SJCRH30 (cell line): ENCODE measurements around the gene LRP1B. TPM values are rescaled to one million over a fixed set of nuclear protein-coding genes. Genes with fewer than 3 reads are reported as not detected.

Experiments used
- DNase-seq, 2 experiments: peaks; one replicate each; pipeline ENCODE4 v3.0.0-alpha.2; 2015 to 2020
- H3K27ac ChIP-seq: fragments of 250-450 bp; sonication (Bioruptor Pico); 2 replicates; pipeline ENCODE4 v1.5.1; 2020; ENCODE audit warnings: mild to moderate bottlenecking, moderate library complexity
- H3K27me3 ChIP-seq: fragments of 250-450 bp; sonication (Bioruptor Pico); 2 replicates; pipeline ENCODE4 v1.5.1; 2020; ENCODE audit warnings: mild to moderate bottlenecking, moderate library complexity
- H3K36me3 ChIP-seq: fragments of 250-450 bp; sonication (Bioruptor Pico); 2 replicates; pipeline ENCODE4 v1.5.1; 2020; ENCODE audit warnings: mild to moderate bottlenecking, moderate library complexity
- H3K4me1 ChIP-seq: fragments of 250-450 bp; sonication (Bioruptor Pico); 2 replicates; pipeline ENCODE4 v1.5.1; 2020; ENCODE audit warnings: mild to moderate bottlenecking, moderate library complexity
- H3K4me3 ChIP-seq: fragments of 250-450 bp; sonication (Bioruptor Pico); 2 replicates; pipeline ENCODE4 v1.5.1; 2020; ENCODE audit warnings: mild to moderate bottlenecking, moderate library complexity
- H3K9me3 ChIP-seq: fragments of 250-450 bp; sonication (Bioruptor Pico); replicated peaks from 2 replicates; pipeline ENCODE4 v1.5.1; 2020; ENCODE audit warnings: mild to moderate bottlenecking, moderate library complexity
- total RNA-seq: library from RNA; depleted of rRNA; stranded (reverse); fragments of >200 nt; shearing (Covaris generic); gene quantifications from 2 replicates; pipeline ENCODE4 v1.2.3, GENCODE V29; 2014

LRP1B gene
- total RNA-seq, 1 experiment from 2014 or later, result 7.5 TPM

DNA sequence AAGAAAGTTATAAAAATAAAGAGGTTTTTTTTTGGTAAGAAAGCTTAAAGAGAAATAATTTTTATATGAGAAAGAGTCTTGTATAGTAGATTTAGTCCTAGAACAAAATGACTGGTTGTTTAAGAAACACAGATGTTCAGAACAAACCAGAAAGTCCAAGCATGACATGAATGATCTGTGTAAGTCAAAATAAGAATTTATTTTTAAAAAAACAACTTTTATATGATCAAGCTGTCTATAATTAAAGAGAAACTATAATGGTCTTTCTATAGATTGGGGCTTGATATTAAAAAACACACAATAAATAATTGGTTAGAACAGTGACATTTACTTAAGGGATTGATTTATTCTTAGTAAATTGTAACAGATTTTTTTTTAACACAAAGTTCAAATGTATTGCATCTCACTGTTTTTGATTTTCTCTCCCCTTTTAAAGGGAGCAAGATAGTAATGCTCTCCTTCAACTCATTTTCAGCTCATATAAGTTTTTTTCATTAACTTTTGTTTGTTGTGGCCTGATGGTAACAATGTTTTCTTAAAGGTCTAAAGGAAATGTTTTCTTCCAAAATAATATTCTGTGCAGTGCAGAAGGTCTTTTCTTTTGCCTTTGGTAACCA lies 1256.8 kb downstream of the LRP1B start:
- Histone ChIP-seq H3K36me3 (no peaks in the 10 kb centered on the region; the same call in 1 of the 2 replicates), H3K27me3 (no peaks in the 10 kb centered on the region), H3K9me3 (peaks cover 15% of the 10 kb centered on the region; the same call in 1 of the 2 replicates), H3K4me1 (no peaks in the 10 kb centered on the region), H3K4me3 (no peak overlapping the region), H3K27ac (no peak overlapping the region)
- no peak for DNase-seq

DNA sequence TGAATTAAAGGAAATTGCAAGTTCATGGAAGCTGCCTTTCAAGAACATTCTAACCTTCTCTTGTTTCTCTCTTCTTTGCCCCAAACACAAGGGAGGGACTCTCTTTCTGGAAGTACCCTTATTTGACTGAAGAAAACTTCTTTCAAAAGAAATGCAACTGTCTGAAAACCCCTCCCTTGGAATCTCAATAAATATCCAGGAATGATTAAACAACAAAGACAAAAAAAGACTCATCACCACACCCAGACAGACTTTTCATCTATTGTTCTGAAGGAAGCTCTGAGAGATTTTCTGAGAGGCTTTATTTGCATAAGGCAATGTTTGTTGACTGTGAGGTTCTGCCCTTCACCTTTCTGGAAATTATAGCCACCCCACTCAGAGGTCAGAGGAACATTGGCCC lies 1260.9 kb downstream of the LRP1B start:
- Histone ChIP-seq H3K27me3 (no peaks in the 10 kb centered on the region), H3K9me3 (peaks cover 5% of the 10 kb centered on the region; the same call in 1 of the 2 replicates), H3K4me1 (no peaks in the 10 kb centered on the region), H3K27ac (no peak overlapping the region), H3K36me3 (no peaks in the 10 kb centered on the region), H3K4me3 (no peak overlapping the region)
- DNase-seq, result no peak

DNA sequence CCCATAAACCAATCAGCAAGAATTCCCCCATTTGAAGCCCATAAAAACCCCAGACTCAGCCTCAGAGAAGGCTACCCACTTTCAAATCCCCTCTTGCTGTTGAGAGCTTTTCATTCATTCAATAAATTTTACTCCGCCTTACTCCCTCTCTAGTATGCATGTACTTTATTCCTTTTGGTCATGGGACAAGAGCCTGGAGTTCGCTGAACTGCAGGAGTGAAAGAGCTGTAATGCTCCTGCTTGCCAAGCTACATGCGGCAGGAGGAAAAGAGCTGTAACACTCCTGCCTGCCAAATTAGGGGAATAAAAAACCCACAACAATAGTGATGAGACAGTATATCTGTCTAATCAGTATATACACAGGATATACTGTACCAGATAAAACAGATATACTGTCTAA lies 1261.7 kb downstream of the LRP1B start:
- DNase-seq, result no peak
- no peak overlapping the region for H3K27ac ChIP-seq
- no peak overlapping the region for H3K4me3 ChIP-seq
- H3K9me3 ChIP-seq, result peaks cover 5% of the 10 kb centered on the region; the same call in 1 of the 2 replicates
- H3K36me3 ChIP-seq, result no peaks in the 10 kb centered on the region
- H3K4me1 ChIP-seq, result no peaks in the 10 kb centered on the region
- H3K27me3 ChIP-seq, result no peaks in the 10 kb centered on the region

DNA sequence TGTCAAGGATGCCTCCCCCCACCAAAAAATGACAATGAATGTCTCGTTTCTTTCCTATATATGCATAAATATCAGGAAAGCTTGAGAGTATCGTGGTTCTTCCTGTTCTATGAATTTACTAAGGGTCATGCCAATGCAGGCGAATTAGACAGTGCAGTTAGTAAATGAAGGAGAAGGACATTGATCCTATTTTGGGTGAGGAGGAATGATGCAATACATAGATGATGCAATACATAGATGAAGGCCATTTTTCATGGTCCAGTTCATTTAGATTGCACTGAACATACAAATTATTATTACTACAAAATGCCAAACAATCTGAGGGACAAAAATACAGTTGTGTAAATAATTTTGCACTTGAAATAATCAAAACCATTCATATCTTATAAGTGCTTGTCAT lies 1265.0 kb downstream of the LRP1B start:
- no peak for DNase-seq
- H3K27ac ChIP-seq, result no peak overlapping the region
- no peaks in the 10 kb centered on the region for H3K4me1 ChIP-seq
- H3K9me3 ChIP-seq, result no peaks in the 10 kb centered on the region
- no peaks in the 10 kb centered on the region for H3K36me3 ChIP-seq
- no peak overlapping the region for H3K4me3 ChIP-seq
- no peaks in the 10 kb centered on the region for H3K27me3 ChIP-seq

DNA sequence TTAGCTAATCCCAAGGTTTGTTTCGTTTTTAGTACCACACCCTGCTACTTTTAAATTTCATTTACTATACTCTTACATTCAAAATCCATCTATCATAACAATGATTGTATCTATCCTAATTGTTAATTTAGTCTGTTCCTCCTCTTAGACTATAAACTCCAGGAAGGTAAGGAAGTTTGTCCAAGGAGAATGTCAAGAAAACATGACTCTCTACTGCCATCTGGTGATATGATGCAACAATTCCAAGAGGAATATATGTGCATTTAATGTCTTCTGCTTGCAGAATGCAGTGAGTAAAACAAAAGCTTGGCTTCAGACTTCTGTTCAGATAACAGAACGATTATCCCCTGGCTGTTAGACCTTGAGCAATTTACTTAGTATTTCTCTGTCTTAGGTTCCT lies 1267.1 kb downstream of the LRP1B start:
- no peak overlapping the region for H3K4me3 ChIP-seq
- no peaks in the 10 kb centered on the region for H3K4me1 ChIP-seq
- peak; percentile 11 to 82 for DNase-seq
- no peak overlapping the region for H3K27ac ChIP-seq
- H3K27me3 ChIP-seq, result no peaks in the 10 kb centered on the region
- H3K36me3 ChIP-seq, result no peaks in the 10 kb centered on the region
- no peaks in the 10 kb centered on the region for H3K9me3 ChIP-seq

DNA sequence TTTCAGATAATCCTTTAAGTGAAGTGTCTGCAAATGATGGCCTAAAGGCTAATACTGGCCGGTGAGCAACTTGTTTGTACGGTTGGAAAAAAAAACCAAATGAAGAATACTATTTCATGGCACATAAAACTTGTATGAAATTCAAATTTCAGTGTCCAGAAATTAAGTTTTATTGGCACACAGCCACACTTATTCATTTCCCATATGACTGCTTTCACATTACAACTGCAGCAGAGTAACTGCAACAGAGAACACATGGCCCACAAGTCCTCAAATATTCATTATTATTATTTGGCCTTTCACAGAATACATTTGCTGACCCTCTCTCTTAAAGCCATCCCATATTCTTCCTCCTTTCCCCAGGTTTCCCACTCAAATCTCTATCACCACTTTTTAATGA lies 1268.6 kb downstream of the LRP1B start:
- Histone ChIP-seq H3K9me3 (no peaks in the 10 kb centered on the region), H3K4me1 (no peaks in the 10 kb centered on the region), H3K36me3 (no peaks in the 10 kb centered on the region), H3K27me3 (no peaks in the 10 kb centered on the region), H3K27ac (no peak overlapping the region), H3K4me3 (no peak overlapping the region)
- DNase-seq, result no peak

DNA sequence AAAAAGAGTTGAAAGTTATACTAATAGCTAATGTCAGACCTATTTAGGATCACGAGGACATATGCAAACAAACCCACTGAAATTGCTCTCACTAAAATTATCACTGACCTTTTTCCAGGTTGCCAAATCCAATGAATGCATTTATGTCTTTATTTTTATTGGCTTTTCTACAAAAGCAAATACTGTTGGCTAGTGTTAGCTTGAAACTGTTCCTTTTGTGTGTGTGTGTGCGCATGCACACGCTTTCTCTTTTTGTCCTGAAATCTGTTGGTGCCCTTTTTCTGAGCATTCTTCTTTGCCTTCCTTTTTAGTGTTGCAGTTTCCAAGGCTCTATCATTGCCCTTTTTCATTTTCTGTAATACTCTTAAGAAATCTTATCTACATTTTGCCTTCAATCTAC lies 1269.2 kb downstream of the LRP1B start:
- Histone ChIP-seq H3K36me3 (no peaks in the 10 kb centered on the region), H3K27me3 (no peaks in the 10 kb centered on the region), H3K4me1 (no peaks in the 10 kb centered on the region), H3K4me3 (no peak overlapping the region), H3K9me3 (no peaks in the 10 kb centered on the region), H3K27ac (no peak overlapping the region)
- no peak for DNase-seq

DNA sequence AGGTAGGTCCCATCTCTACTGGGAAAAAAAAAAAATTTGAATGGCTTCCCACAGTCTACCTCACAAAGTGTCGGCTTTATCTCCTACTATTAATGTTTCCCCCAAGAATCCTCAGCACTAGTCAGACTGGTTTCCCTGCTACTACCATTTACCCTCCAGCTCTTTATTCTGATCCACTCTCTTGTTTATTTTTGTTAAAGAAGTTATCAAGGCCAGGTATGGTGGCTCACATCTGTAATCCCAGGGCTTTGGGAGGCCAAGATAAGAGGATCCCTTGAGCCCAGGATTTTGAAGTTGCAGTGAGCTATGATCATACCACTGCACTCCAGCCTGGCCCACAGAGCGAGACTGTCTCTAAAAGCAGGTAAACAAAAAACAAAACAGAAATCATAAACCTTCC lies 1275.3 kb downstream of the LRP1B start:
- H3K9me3 ChIP-seq, result no peaks in the 10 kb centered on the region
- H3K27me3 ChIP-seq, result no peaks in the 10 kb centered on the region
- no peak for DNase-seq
- H3K4me1 ChIP-seq, result no peaks in the 10 kb centered on the region
- H3K36me3 ChIP-seq, result no peaks in the 10 kb centered on the region
- no peak overlapping the region for H3K27ac ChIP-seq
- H3K4me3 ChIP-seq, result no peak overlapping the region

DNA sequence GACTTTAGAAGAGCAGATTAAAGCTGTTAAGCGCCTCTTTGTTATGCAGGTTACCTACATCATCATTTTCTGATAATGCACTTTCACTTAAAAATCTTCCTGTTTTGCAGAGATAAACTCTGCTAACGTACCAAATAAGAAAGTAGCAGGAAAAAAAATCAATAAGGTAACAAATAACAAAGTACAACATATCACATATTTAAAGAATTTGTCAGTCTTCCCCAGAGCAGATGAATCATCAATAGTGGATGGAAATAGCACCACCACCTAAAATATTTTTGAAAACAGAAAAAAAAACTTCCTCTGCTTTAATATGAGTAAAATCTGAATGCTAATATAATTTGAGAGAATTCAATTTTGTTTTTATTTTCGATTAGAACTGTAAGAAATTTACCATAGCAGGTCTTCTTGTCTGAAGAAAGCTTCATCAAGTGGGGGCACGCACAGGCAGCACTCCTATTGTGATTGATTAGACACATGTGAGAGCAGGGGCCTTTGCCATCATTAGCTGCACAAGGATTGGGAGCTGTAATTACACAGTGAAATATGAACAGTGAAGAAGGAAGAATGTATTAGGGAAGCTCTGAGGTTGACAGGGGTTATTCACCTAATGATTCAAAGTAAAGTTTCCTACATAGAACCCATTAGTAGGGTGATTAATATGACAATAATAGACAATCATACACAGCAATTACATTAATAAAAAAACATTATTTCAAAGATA lies 1279.4 kb downstream of the LRP1B start:
- Histone ChIP-seq H3K9me3 (no peaks in the 10 kb centered on the region), H3K4me1 (no peaks in the 10 kb centered on the region), H3K4me3 (no peak overlapping the region), H3K27ac (no peak overlapping the region), H3K36me3 (no peaks in the 10 kb centered on the region), H3K27me3 (no peaks in the 10 kb centered on the region)
- DNase-seq, result no peak

DNA sequence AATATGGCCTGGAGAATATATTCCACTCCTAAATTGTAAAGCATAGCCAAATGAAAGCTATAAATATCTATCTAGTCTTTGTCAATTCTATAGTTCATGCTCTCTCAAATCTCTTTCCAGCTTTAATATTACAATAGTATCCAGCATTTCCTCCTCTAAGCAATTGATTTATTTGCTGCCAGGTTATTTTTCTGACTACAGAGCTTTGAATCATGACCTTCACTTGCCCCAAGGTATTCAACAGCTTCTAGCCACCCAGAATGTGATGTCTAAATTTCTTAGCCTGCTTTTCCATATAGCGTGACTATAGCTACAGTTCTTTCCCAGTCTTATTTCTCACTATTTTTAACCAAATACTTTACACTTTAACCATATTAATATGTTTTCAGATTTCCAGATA lies 1287.6 kb downstream of the LRP1B start:
- no peaks in the 10 kb centered on the region for H3K9me3 ChIP-seq
- no peak overlapping the region for H3K4me3 ChIP-seq
- H3K27ac ChIP-seq, result no peak overlapping the region
- no peak for DNase-seq
- H3K36me3 ChIP-seq, result no peaks in the 10 kb centered on the region
- no peaks in the 10 kb centered on the region for H3K4me1 ChIP-seq
- no peaks in the 10 kb centered on the region for H3K27me3 ChIP-seq

DNA sequence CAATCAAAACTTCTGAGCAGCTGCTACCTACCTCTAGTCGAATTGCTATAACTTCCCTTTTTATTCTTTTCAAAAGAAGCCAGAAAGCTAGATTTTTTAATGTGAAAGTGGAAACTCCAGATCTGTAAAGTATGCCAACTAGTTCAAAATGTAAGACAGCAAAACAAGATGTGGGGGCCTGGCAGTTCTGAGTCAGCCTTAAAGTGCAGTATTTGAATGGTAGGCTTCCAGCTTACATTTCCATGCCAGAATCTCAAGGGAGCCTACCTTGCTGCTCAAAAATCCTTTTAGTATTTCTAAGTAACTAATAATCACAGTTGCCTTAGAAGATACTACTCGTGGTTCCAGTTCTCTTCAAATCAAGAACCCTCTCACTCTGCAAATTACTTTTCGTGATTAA lies 1288.7 kb downstream of the LRP1B start:
- Histone ChIP-seq H3K36me3 (no peaks in the 10 kb centered on the region), H3K27me3 (no peaks in the 10 kb centered on the region), H3K4me1 (no peaks in the 10 kb centered on the region), H3K4me3 (no peak overlapping the region), H3K27ac (no peak overlapping the region), H3K9me3 (no peaks in the 10 kb centered on the region)
- DNase-seq, result no peak

DNA sequence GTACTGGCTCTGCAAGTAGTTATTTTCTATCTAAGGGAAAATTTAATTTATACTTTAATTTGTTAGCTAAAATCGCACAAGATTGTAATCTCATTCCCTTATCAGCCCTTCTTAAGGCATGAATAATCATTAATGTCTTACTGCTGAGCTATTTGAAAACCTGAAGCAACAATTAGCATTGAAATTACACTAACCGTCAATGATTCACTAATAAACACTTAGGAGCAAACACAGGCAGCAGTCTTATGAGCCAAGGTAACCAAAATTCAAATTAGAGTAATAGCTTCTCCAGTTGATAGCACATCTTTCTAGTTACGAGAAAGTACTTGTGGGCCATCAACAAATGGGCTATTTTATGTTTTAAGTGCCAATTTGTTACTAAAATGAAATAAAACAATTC lies 1289.7 kb downstream of the LRP1B start:
- no peak for DNase-seq
- H3K9me3 ChIP-seq, result no peaks in the 10 kb centered on the region

DNA sequence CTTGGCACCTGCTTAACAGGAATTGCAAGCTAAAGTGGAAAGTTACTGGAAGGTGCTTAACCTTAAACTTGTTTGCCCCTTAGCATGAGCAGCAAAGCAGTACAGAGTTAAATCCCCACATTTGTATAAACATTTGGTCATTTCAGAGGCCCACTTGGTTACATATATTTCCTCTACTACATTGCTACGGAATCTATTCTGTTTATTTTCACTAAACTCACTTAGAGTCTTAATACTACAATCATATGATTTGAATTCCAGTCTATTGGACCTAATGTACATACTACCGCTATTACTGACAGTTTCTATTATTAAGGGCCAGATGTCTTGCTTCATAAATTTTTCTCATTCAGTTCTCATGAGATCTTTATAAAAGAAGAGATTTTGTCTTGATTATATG lies 1294.0 kb downstream of the LRP1B start:
- H3K36me3 ChIP-seq, result no peaks in the 10 kb centered on the region
- H3K4me3 ChIP-seq, result no peak overlapping the region
- no peak for DNase-seq
- no peak overlapping the region for H3K27ac ChIP-seq
- no peaks in the 10 kb centered on the region for H3K27me3 ChIP-seq
- H3K9me3 ChIP-seq, result no peaks in the 10 kb centered on the region
- H3K4me1 ChIP-seq, result no peaks in the 10 kb centered on the region

More for the DNA sequence above, 1289.7 kb downstream of the LRP1B start:
- no peaks in the 10 kb centered on the region for H3K36me3 ChIP-seq
- no peaks in the 10 kb centered on the region for H3K4me1 ChIP-seq
- no peak overlapping the region for H3K4me3 ChIP-seq
- no peak overlapping the region for H3K27ac ChIP-seq
- no peaks in the 10 kb centered on the region for H3K27me3 ChIP-seq

DNA sequence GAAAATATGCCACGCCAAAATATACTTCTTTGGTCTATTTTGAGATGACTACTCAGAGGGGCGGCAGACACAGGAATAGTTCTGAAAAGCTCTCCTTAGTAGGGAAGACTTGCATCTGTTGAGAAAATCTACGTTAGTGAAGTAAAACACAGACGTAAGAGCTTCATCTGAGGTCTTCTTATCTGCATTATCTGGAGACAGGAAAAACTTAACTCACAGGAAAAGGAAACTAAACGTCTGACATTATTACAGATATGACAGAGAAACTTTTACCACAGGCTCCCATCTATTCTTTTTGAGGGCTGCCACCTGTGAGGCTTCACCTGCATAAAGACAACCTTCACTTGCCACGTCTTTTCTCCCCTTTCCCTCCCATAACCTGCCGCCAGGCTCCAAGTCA lies 1295.7 kb downstream of the LRP1B start:
- Histone ChIP-seq H3K4me3 (no peak overlapping the region), H3K36me3 (no peaks in the 10 kb centered on the region), H3K27ac (no peak overlapping the region), H3K27me3 (no peaks in the 10 kb centered on the region), H3K9me3 (no peaks in the 10 kb centered on the region), H3K4me1 (no peaks in the 10 kb centered on the region)
- no peak for DNase-seq

DNA sequence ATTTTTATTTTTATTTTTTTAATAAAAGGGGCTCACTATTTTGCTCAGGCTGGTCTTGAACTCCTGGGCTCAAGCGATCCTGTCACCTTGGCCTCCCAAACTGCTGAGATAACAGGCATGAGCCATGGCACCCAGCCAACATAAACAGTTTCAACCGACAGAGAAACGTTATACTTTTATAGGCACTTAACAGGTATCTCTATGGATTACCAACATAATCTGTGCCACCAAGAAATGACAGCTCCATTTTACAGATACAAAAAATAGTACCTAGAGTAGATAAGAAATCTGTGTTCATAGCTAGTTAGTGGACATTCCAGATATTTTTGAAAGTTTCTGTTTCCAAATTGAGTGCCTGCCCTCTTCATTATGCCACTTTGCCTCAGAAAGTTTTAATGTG lies 1316.7 kb downstream of the LRP1B start:
- peak; percentile 12 to 34 for DNase-seq
- Histone ChIP-seq H3K36me3 (no peaks in the 10 kb centered on the region), H3K27me3 (no peaks in the 10 kb centered on the region), H3K4me3 (no peak overlapping the region), H3K4me1 (no peaks in the 10 kb centered on the region), H3K9me3 (no peaks in the 10 kb centered on the region), H3K27ac (no peak overlapping the region)

DNA sequence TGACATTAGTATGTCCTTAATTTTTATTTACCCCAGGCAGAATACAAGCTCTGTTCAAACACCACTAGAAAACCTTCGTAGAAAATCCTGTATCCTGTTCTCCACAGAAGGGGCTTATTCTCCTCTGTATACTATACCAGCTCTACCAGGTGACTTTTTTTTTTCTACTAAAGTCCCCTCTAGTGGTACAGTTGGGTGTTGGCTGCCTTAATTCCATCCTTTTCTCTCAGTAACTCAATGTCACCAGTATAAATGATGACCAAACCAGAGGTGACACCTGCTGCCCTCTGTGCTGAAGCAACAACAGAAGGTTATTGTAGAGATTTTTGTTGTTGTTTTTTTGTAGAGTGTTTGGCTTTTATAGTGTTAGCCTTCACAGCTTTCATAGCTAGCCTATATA lies 1322.0 kb downstream of the LRP1B start:
- Histone ChIP-seq H3K4me3 (no peak overlapping the region), H3K27ac (no peak overlapping the region), H3K36me3 (no peaks in the 10 kb centered on the region), H3K4me1 (no peaks in the 10 kb centered on the region), H3K9me3 (no peaks in the 10 kb centered on the region), H3K27me3 (no peaks in the 10 kb centered on the region)
- peak in 1 of 2 experiments; percentile 15 for DNase-seq
